GM23248 (cell line): ENCODE data around the gene OLA1.

Source experiments
- EZH2 ChIP-seq: fragments of 200-600 bp; sonication (generic); IDR thresholded peaks from 2 replicates; pipeline ENCODE4 v1.6.1; 2018; ENCODE audit warnings: antibody characterized with exemption, mild to moderate bottlenecking; ENCODE audit not compliant: insufficient read depth, poor library complexity, severe bottlenecking
- EZH2phosphoT487 ChIP-seq: fragments of 200-600 bp; sonication (generic); IDR thresholded peaks from 2 replicates; pipeline ENCODE4 v1.6.1; 2018; ENCODE audit warnings: antibody characterized with exemption, moderate library complexity, mild to moderate bottlenecking, low read depth; ENCODE audit not compliant: insufficient read depth

GRCh38 chr2:174026122-174026845, 222.0 kb downstream of the OLA1 start:
- TF ChIP-seq EZH2phosphoT487, result no peak
- TF ChIP-seq EZH2, result no peak
